NCI-H345 (cell line): ENCODE data around the gene VEPH1.

Source experiments
- DNase-seq: peaks from one replicate; lab custom pipeline; 2025; lab: John Stamatoyannopoulos, UW

Gene VEPH1

GRCh38 chr3:157475921-157476414 lies 27.2 kb downstream of the VEPH1 start:
- no peak for DNase-seq

DNA sequence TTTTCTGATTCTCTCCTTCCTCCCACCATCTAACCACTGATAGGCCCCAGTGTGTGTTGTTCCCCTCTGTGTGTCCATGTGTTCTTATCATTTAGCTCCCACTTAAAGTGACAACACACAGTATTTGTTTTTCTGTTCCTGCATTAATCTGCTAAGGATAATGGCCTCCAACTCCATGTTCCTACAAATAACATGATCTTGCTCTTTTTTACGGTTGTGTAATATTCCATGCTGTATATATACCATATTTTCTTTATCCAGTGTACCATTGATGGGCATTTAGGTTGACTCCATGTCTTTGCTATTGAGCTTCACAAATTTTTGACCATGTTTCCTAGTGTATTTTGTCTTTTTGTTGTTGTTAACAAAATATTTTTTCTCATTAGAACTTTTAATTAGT lies 30.6 kb downstream of the VEPH1 start:
- no peak for DNase-seq

DNA sequence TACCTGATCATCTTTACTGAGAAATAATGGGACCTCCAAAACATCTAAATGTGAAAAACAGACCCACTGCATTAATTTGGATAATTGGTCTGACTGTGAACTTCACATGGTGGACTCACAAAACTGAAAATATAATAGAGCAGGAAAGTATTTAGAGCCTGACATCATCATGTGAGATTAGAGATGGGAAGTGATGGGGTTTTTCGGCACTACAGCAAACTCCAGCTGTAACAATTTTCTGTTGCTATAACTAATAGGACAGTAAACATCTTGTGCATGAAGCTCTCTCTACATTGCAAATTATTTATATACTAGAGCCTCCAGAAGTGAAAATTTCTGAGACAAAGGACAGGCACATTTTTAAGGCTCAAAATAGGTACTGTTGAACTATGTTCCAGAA lies 32.2 kb downstream of the VEPH1 start:
- DNase-seq: no peak

- DNase-seq: no peak
Measured at GRCh38 chr3:157469561-157470294, 33.5 kb downstream of the VEPH1 start.

GRCh38 chr3:157467200-157467599 lies 36.0 kb downstream of the VEPH1 start:
- DNase-seq: no peak

DNA sequence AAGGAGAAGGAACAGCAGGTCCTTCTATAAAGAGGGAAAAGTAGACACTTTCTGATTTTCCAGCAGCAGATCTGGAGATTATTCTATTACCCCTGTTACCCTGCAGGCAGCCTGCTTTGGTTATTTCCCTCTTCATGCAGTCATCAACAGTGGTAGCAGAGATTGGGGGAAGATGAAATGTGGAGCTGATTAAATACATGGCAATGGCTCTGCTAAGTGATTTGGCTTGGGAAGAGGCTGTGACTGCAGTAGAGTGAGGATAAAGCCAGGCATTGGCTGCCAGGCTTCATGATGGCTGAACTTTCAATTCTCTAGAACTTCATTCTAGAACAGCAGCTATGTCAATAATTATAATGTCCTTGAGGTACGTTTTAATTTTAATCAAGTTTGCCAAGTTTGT lies 37.5 kb downstream of the VEPH1 start:
- no peak for DNase-seq

GRCh38 chr3:157464321-157464720 lies 38.9 kb downstream of the VEPH1 start:
- DNase-seq: no peak

- no peak for DNase-seq
Measured at GRCh38 chr3:157463816-157464215, 39.4 kb downstream of the VEPH1 start.

DNA sequence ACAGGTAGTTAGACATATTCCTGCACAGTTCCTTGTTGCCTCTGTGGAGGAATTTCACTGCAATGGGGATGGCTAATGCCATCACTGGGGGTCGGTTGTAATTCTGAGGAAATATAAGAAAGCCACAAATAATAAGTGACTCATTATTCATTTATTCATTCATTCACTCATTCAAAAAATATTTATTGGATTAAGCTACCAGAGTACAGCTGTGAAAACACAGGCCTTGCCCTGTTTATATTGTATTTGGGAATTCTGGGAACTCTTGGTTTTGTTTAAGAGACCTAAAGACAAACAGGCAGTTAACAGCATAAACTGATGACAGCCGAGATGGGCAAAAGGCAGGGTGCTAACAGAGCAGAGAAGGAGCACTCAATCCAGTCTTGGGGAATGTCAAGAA lies 43.0 kb downstream of the VEPH1 start:
- no peak for DNase-seq

GRCh38 chr3:157459706-157460105 lies 43.5 kb downstream of the VEPH1 start:
- no peak for DNase-seq

GRCh38 chr3:157453824-157454223 lies 49.4 kb downstream of the VEPH1 start:
- no peak for DNase-seq

GRCh38 chr3:157452097-157452496 lies 51.1 kb downstream of the VEPH1 start:
- no peak for DNase-seq

GRCh38 chr3:157447026-157447694 lies 56.1 kb downstream of the VEPH1 start:
- no peak for DNase-seq

DNA sequence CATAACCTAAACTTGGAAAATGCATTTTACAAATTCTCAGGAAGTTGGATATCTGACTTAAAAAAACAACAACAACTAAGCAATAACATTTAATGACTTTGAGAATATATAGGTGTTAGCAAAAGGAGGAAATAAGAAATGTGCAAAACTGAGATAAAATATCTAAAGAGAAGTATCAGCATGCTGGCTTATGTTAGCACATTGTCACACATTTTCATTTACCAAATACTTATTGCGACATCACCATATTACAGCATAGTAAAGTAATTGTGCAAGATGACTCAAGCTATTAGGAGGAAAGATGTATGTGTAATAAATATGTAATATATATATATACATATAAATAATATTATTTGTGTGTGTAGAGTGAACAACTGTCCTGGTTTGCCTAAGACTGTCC lies 57.4 kb downstream of the VEPH1 start:
- DNase-seq: no peak

DNA sequence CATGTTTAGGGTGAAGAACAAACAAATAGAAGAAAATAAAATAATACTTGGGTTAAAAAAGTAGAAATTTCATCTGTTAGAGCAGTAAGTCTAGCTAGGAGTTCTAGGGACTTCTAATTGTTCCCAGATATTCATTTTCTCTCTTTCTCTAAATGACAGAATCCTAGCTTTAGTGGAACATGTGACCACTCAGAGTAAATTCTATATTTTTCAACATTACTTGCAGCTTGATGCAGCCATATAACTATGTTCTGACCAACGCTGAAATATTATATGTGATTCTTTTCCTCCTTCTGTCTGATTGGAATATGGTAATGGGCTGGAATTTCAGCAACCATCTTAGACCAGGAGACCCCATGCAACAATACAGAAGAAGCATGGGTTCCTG lies 58.4 kb downstream of the VEPH1 start:
- no peak for DNase-seq

GRCh38 chr3:157443905-157444796 lies 59.1 kb downstream of the VEPH1 start:
- DNase-seq: no peak

DNA sequence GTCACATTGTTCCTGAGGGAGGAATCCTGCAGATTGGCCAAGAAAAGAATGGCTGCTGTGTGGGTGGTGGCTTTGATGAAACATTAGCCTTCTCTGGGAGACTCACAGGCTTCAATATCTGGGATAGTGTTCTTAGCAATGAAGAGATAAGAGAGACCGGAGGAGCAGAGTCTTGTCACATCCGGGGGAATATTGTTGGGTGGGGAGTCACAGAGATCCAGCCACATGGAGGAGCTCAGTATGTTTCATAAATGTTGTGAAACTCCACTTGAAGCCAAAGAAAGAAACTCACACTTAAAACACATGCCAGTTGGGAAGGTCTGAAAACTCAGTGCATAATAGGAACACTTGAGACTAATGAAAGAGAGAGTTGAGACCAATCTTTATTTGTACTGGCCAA lies 60.5 kb downstream of the VEPH1 start:
- no peak for DNase-seq

- DNase-seq: no peak
Measured at GRCh38 chr3:157441102-157441624, 62.1 kb downstream of the VEPH1 start.

- DNase-seq: peak; percentile 19
Measured at GRCh38 chr3:157438194-157438730, 65.0 kb downstream of the VEPH1 start.

DNA sequence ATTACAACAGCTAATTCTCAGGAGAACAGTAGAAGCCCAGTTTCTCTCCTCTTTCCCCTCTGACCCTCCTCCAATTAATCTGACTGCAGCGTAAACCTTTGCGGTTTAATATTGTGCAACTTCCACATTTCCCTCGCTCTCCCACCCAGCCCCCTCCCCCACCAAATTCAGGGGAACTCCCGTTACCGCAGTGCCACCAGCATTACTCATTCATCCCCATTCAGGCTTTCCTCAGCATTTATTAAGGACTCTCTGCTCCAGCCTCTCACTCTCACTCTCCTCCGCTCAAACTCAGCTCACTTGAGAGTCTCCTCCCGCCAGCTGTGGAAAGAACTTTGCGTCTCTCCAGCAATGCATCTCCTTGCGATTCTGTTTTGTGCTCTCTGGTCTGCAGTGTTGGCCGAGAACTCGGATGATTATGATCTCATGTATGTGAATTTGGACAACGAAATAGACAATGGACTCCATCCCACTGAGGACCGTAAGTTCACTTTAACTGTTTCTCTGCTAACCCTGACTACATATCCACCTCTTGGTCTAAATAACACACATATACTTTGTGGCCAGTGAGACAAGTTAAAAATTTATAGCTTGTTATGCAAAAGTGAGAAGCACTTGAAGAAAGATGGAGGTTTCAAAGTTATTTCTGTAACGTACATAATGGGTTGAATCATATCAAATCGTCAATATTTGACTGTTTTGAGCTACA lies 66.5 kb downstream of the VEPH1 start, which contains the start of gene PTX3:
Gene PTX3 (plus strand): TSS at position 268 of the 709 bp plus-strand sequence. CDS start 84 bp downstream, at position 352.
- no peak for DNase-seq

DNA sequence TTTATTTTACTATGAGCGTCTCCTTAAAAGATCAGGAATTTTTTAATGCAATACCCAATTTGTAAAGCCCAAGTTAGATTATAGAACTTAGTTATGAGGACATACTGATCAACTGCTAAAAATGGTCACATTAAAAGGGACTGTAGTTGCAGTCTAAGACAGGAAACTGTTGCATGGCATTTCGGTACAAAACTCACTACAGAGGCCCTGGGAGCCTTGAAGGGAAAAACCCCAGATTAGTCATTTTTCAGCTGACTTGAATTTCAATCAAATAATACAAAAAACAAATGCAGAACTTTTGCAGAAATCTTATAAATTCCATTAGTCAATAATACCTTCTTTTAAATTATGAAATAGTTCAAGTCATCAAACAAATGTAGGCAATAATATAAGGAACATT lies 73.5 kb downstream of the VEPH1 start:
- no peak for DNase-seq
